Inflammatory macrophage treated with lipopolysaccharide for 1 hour (primary cell): Measurements from ENCODE around the gene P4HA2.

Source experiments
- DNase-seq, 2 donors: peaks; one replicate each; pipeline ENCODE4 v3.0.0-alpha.2; 2020 to 2022

Gene P4HA2

GRCh38 chr5:132246806-132247205, 19.2 kb upstream of the P4HA2 start:
- no peak for DNase-seq

- DNase-seq: no peak
Measured at GRCh38 chr5:132245593-132245992, 17.9 kb upstream of the P4HA2 start.

- no peak for DNase-seq
Measured at GRCh38 chr5:132243366-132243977, 15.8 kb upstream of the P4HA2 start.

- no peak for DNase-seq
Measured at GRCh38 chr5:132239776-132240175, 12.1 kb upstream of the P4HA2 start.

GRCh38 chr5:132238901-132239500, 11.3 kb upstream of the P4HA2 start:
- DNase-seq: no peak

GRCh38 chr5:132238169-132238744, 10.6 kb upstream of the P4HA2 start:
- DNase-seq: peak; percentile 46 to 90

- no peak for DNase-seq
Measured at GRCh38 chr5:132237670-132238069, 10.0 kb upstream of the P4HA2 start.

- DNase-seq: no peak
Measured at GRCh38 chr5:132237141-132237540, 9.5 kb upstream of the P4HA2 start.

GRCh38 chr5:132235340-132235739, 7.7 kb upstream of the P4HA2 start:
- no peak for DNase-seq

- DNase-seq: no peak
Measured at GRCh38 chr5:132234684-132235062, 7.0 kb upstream of the P4HA2 start.

GRCh38 chr5:132233811-132234683, 6.4 kb upstream of the P4HA2 start:
- no peak for DNase-seq

- DNase-seq: no peak
Measured at GRCh38 chr5:132233081-132233480, 5.4 kb upstream of the P4HA2 start.

- DNase-seq: no peak
Measured at GRCh38 chr5:132232465-132232864, 4.8 kb upstream of the P4HA2 start.

GRCh38 chr5:132230871-132231270, 3.2 kb upstream of the P4HA2 start:
- no peak for DNase-seq

- no peak for DNase-seq
Measured at GRCh38 chr5:132229236-132229635, 1.6 kb upstream of the P4HA2 start.

- DNase-seq: no peak
Measured at GRCh38 chr5:132228241-132229035, 785 bp upstream of the P4HA2 start.

- no peak for DNase-seq
Measured at GRCh38 chr5:132227235-132227484, 493 bp downstream of the P4HA2 start.

GRCh38 chr5:132226516-132227234, 978 bp downstream of the P4HA2 start:
- no peak for DNase-seq

- no peak for DNase-seq
Measured at GRCh38 chr5:132225165-132226032, 2.3 kb downstream of the P4HA2 start.

GRCh38 chr5:132224716-132225115, 2.9 kb downstream of the P4HA2 start:
- no peak for DNase-seq

- DNase-seq: no peak
Measured at GRCh38 chr5:132223861-132224260, 3.8 kb downstream of the P4HA2 start.

GRCh38 chr5:132222649-132223038, 5.0 kb downstream of the P4HA2 start:
- DNase-seq: no peak
